Astrocyte of the cerebellum (primary cell): ENCODE results near the gene XCL1.

Source experiments
- DNase-seq: peaks from one replicate; pipeline ENCODE4 v3.0.0-alpha.2; 2011; ENCODE audit warnings: low read depth
- H3K4me3 ChIP-seq: 2 replicates; pipeline ENCODE4 v1.5.1; 2011; ENCODE audit warnings: mild to moderate bottlenecking, low read depth, low read length, moderate library complexity
- in situ Hi-C: cut with HindIII; loops from 2 replicates; pipeline ENCODE4 v1.10.0; 2017; ENCODE audit warnings: low sequenced_read_pairs
- TF ChIP-seq, protein P1 (sequence below): IDR thresholded peaks from 2 replicates; pipeline ENCODE4 v1.5.1; 2012; ENCODE audit warnings: low read length, low read depth, moderate library complexity, mild to moderate bottlenecking; ENCODE audit errors: missing control alignments

The XCL1 gene

DNA sequence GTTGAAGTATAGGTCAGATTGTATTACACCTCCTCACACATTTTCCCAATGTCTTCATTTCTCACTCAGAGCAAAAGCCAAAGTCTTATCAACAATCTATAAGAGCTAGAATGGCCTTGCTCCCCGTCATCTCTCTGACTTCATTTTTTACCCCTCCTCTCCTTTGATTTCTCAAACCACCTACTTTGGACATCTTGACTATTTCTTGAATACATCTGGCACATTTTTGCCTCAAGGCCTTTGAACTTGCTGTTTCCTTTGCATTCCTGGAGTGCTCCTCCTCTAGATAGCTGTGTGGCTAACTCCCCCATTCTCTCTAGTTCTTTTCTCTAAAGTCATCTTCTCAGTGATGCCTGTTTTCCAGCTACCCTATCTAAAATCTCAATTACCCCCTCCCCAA is 25.4 kb upstream of the XCL1 start:
- in situ Hi-C loops: no loop called here
- no peak for DNase-seq
- no peak overlapping the region for H3K4me3 ChIP-seq
- TF ChIP-seq, protein P1, sequence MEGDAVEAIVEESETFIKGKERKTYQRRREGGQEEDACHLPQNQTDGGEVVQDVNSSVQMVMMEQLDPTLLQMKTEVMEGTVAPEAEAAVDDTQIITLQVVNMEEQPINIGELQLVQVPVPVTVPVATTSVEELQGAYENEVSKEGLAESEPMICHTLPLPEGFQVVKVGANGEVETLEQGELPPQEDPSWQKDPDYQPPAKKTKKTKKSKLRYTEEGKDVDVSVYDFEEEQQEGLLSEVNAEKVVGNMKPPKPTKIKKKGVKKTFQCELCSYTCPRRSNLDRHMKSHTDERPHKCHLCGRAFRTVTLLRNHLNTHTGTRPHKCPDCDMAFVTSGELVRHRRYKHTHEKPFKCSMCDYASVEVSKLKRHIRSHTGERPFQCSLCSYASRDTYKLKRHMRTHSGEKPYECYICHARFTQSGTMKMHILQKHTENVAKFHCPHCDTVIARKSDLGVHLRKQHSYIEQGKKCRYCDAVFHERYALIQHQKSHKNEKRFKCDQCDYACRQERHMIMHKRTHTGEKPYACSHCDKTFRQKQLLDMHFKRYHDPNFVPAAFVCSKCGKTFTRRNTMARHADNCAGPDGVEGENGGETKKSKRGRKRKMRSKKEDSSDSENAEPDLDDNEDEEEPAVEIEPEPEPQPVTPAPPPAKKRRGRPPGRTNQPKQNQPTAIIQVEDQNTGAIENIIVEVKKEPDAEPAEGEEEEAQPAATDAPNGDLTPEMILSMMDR: no peak

DNA sequence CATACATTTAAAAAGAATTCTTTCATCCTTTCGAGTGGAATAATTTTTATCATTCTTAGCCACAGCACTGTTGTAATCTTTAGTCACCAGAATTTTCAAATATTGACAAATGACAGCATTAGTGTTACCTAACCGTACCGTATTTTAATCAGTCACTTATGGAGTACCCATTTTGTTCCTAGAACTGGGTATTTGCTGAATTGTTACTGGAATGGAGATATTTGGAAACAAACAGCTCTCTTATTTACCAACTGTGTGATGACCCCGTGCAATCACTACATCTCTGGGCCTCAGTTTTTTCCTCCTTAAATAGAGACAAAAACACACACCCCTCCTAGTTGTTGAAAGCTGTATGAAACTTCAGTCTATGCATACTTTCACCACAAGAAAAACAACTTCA is 24.7 kb upstream of the XCL1 start:
- H3K4me3 ChIP-seq: no peak overlapping the region
- TF ChIP-seq, protein P1: no peak
- DNase-seq: no peak
- in situ Hi-C loops: no loop called here

DNA sequence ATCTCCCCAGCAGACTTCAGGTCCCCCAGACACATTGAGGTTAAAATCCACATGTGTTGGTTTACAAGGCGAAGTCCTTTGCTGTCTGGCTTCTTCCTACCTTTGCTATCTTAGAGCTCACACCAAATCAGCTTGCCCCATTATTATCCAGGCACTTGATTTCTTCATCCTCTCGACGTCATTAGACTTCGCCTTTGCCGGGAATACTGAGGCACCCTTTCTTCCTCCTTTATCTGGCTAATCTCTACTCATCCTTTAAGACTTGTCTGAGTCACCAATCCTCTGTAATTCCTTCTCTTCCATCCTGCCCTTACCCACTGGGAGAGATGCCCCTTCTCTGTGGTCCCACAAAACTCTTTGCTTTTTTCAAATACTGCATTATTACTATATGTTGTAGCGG is 23.4 kb upstream of the XCL1 start:
- no peak overlapping the region for H3K4me3 ChIP-seq
- in situ Hi-C loops: no loop called here
- TF ChIP-seq, protein P1: no peak
- no peak for DNase-seq

DNA sequence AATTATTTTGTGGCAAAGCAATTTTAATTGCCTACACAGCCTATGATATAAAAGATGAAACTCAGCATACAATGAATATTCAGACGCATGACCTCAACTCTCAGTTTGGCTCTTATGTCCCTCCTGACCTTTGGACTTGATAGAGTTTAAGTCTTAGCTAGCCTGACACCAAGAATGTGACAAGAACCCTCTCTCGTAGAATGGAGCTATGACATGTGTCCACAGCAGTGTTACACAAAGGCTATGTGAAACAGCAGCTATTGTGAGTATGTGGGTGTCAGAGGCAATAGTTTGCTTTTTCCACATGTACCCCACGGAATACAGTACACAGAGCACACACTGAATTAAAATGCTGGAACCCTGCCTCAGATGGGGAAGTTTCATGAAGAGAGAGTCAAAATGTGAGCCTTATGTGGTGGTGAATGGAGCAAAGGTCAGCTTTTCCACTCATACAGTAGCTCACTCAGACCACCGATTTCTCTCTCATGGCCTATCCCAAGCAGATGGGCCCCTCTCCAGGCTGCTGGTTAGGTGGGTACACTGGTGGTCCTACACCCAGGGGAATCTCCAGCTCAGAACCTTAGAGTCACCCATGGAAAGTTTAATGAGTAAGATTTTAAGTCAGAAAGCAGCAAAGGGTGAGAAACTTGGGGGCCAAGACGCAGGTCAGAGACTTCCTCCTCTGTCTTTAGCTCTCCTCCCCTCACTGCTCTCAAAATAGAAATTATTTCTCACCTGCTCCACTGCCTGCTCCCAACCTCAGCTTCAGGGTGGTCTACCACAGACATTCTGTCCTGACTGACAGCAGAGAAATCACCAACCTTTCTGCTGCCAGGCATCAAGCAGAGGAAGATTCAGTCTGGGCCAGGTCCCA is 22.5 kb upstream of the XCL1 start:
- DNase-seq: no peak
- no peak overlapping the region for H3K4me3 ChIP-seq
- TF ChIP-seq, protein P1: no peak
- in situ Hi-C loops: no loop called here

DNA sequence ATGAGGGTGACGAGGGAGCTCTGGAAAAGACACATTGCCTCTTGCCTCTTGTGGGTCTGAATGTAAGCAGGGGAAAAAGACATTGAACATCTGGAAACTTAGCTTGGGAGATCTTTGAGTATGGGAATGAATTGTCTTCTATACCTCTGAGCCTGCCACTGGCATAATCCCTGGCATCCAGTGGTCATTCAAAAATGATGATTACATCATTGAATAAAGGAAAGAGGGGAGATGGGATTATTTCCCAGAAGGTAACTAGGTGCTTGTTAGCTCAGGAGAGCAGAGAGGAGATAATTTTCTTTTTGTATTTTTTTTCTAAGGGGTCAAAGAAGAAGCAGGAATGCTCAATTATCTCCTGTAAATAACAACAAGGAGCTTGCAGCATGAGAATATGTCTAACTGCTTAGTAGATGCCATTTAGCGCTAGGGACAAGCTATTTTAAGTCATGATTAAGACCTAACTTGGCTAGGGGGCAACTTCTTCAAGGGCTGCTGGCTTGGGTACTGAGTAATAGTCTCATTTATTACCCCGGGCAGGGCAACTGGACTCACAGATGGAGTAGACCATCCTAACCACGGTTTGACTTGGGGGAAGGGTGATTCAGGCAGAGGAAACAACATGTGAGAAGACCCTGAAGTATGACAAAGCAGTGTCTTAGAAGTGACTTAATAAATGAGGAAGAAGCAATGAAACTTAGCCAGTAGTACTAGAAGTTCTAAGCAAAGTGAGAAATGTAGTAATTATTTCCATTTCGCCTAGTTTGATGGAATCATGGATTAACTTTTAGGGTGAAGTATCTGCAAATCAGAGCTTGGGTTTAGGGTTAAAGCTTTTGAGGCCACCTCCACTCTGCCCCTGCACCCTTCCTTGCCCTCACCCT is 21.6 kb upstream of the XCL1 start:
- in situ Hi-C loops: no loop called here

DNA sequence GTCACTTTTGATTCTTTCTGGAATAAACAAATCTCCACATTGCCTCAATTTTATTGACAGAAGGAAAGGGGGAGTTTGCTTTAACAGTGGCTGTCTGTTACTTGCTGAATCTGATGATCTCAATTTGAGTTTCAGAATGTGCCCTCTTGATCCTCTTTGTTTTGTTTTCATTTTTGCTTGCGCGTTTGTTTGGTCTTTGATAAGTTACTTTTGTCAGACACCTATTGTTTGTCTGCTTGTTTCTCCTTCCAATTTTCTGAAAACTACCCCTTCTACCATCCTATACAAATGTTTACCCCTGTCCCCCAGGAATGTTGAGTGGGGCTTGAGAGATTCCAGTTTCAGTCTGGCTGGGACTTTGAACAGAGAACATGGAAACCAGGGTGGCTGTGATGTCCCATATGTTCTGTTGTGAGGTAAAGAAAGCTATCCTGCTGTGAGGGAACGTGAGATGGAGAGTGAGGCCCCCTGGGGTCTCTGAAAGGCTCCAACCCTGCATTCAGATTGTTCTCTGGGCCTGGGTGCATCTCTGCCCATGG is 20.8 kb upstream of the XCL1 start:
- no peak overlapping the region for H3K4me3 ChIP-seq
- no peak for DNase-seq
- in situ Hi-C loops: no loop called here
- TF ChIP-seq, protein P1: no peak

More for the DNA sequence above, 21.6 kb upstream of the XCL1 start:
- TF ChIP-seq, protein P1: no peak
- no peak for DNase-seq
- H3K4me3 ChIP-seq: no peak overlapping the region
